Smooth muscle cell (in vitro differentiated cells): ENCODE measurements around the gene BSN. TPM values are rescaled to one million over a fixed set of nuclear protein-coding genes. Genes with fewer than 3 reads are reported as not detected.

Source experiments
- DNase-seq: peaks from one replicate; lab custom pipeline; 2025; ENCODE audit not compliant: unreplicated experiment; lab: John Stamatoyannopoulos, UW
- H2AFZ ChIP-seq: fragments of 200-600 bp; sonication (generic); 2 replicates; pipeline ENCODE4 v1.6.0; 2016; ENCODE audit warnings: antibody characterized with exemption, low read depth, mild to moderate bottlenecking
- H3F3A ChIP-seq: fragments of 200-600 bp; sonication (generic); 2 replicates; pipeline ENCODE4 v1.6.0; 2017; ENCODE audit warnings: antibody characterized with exemption, low read depth
- H3K27ac ChIP-seq: fragments of 200-600 bp; sonication (generic); 2 replicates; pipeline ENCODE4 v1.5.1; 2016; ENCODE audit warnings: low read depth, mild to moderate bottlenecking
- H3K27me3 ChIP-seq: fragments of 200-600 bp; sonication (generic); 2 replicates; pipeline ENCODE4 v1.6.1; 2016; ENCODE audit warnings: low read depth, mild to moderate bottlenecking
- H3K36me3 ChIP-seq: fragments of 200-600 bp; sonication (generic); 2 replicates; pipeline ENCODE4 v1.5.1; 2016; ENCODE audit warnings: low read depth
- H3K4me1 ChIP-seq: fragments of 200-600 bp; sonication (generic); 2 replicates; pipeline ENCODE4 v1.5.1; 2016; ENCODE audit warnings: low read depth
- H3K4me2 ChIP-seq: fragments of 200-600 bp; sonication (generic); 2 replicates; pipeline ENCODE4 v1.6.0; 2016; ENCODE audit warnings: mild to moderate bottlenecking
- H3K4me3 ChIP-seq: fragments of 200-600 bp; sonication (generic); 2 replicates; pipeline ENCODE4 v1.5.1; 2016; ENCODE audit warnings: mild to moderate bottlenecking
- H3K79me2 ChIP-seq: fragments of 200-600 bp; sonication (generic); 2 replicates; pipeline ENCODE4 v1.6.0; 2016; ENCODE audit warnings: low read depth, mild to moderate bottlenecking
- H3K9ac ChIP-seq: fragments of 200-600 bp; sonication (generic); 2 replicates; pipeline ENCODE4 v1.6.0; 2016; ENCODE audit warnings: low read depth
- H3K9me3 ChIP-seq: fragments of 200-600 bp; sonication (generic); replicated peaks from 2 replicates; pipeline ENCODE4 v1.5.1; 2016; ENCODE audit warnings: low read depth
- H4K20me1 ChIP-seq: fragments of 200-600 bp; sonication (generic); 2 replicates; pipeline ENCODE4 v1.6.0; 2016; ENCODE audit warnings: low read depth
- WGBS: methylation state at CpG from one replicate; pipeline ENCODE4 v1.1.7; 2016; ENCODE audit warnings: low lambda C conversion rate; 5-methylcytosine and 5-hydroxymethylcytosine counted together
- polyA plus RNA-seq: library from polyadenylated mRNA; unstranded; fragments of >200 nt; fragmentation: Nextera tagmentation; extraction: Ambion mirVana; gene quantifications from 2 replicates; pipeline ENCODE4 v1.2.1, GENCODE V29; 2016
- total RNA-seq: library from RNA; depleted of rRNA; stranded (reverse); fragments of >200 nt; gene quantifications from 2 replicates; pipeline ENCODE4 v1.2.3, GENCODE V29; 2014
- TF ChIP-seq, protein P1 (sequence below): fragments of 200-600 bp; sonication (generic); IDR thresholded peaks from 2 replicates; pipeline ENCODE4 v1.5.1; 2017; ENCODE audit warnings: borderline replicate concordance, mild to moderate bottlenecking, antibody characterized with exemption; ENCODE audit not compliant: insufficient read depth, poor library complexity, severe bottlenecking

The BSN gene
- total and polyA plus RNA-seq, 2 experiments from 2014 or later, result under 0.01 to 0.07 TPM

- Histone ChIP-seq H3K27me3 (no peaks in the 10 kb centered on the region), H4K20me1 (peaks cover 5% of the 10 kb centered on the region), H3K9ac (no peak overlapping the region), H3K4me3 (no peak overlapping the region), H3K9me3 (no peaks in the 10 kb centered on the region), H3F3A (no peaks in the 10 kb centered on the region), H3K36me3 (no peaks in the 10 kb centered on the region), H3K27ac (no peak overlapping the region), H3K4me1 (peaks cover 6% of the 10 kb centered on the region), H3K4me2 (no peak overlapping the region), H3K79me2 (peaks cover 5% of the 10 kb centered on the region), H2AFZ (no peak overlapping the region)
- no peak for DNase-seq
- TF ChIP-seq, protein P1, sequence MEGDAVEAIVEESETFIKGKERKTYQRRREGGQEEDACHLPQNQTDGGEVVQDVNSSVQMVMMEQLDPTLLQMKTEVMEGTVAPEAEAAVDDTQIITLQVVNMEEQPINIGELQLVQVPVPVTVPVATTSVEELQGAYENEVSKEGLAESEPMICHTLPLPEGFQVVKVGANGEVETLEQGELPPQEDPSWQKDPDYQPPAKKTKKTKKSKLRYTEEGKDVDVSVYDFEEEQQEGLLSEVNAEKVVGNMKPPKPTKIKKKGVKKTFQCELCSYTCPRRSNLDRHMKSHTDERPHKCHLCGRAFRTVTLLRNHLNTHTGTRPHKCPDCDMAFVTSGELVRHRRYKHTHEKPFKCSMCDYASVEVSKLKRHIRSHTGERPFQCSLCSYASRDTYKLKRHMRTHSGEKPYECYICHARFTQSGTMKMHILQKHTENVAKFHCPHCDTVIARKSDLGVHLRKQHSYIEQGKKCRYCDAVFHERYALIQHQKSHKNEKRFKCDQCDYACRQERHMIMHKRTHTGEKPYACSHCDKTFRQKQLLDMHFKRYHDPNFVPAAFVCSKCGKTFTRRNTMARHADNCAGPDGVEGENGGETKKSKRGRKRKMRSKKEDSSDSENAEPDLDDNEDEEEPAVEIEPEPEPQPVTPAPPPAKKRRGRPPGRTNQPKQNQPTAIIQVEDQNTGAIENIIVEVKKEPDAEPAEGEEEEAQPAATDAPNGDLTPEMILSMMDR, result no peak
- 98% methylated on average over 16 of the region's 16 CpGs for WGBS
Observed at GRCh38 chr3:49531715-49532114, 22.6 kb upstream of the BSN start.

- Histone ChIP-seq H3K9me3 (no peaks in the 10 kb centered on the region), H3F3A (no peaks in the 10 kb centered on the region), H3K9ac (no peak overlapping the region), H3K36me3 (no peaks in the 10 kb centered on the region), H2AFZ (no peak overlapping the region), H3K27me3 (no peaks in the 10 kb centered on the region), H3K4me3 (no peak overlapping the region), H3K4me1 (peaks cover 6% of the 10 kb centered on the region), H3K4me2 (no peak overlapping the region), H3K79me2 (peaks cover 5% of the 10 kb centered on the region), H3K27ac (no peak overlapping the region), H4K20me1 (peaks cover 5% of the 10 kb centered on the region)
- TF ChIP-seq, protein P1, result no peak
- no peak for DNase-seq
- WGBS, result 98% methylated on average over 13 of the region's 13 CpGs
Observed at GRCh38 chr3:49533031-49533430, 21.2 kb upstream of the BSN start.

GRCh38 chr3:49533786-49534519, 20.3 kb upstream of the BSN start:
- no peak for DNase-seq
- 98% methylated on average over 9 of the region's 9 CpGs for WGBS
- Histone ChIP-seq H3K4me1 (peaks cover 6% of the 10 kb centered on the region), H3K27me3 (no peaks in the 10 kb centered on the region), H3K27ac (no peak overlapping the region), H3K79me2 (no peaks in the 10 kb centered on the region), H3K4me3 (no peak overlapping the region), H3K4me2 (no peak overlapping the region), H3K36me3 (no peaks in the 10 kb centered on the region), H3K9ac (no peak overlapping the region), H2AFZ (no peak overlapping the region), H4K20me1 (peaks cover 5% of the 10 kb centered on the region), H3K9me3 (no peaks in the 10 kb centered on the region), H3F3A (no peaks in the 10 kb centered on the region)
- TF ChIP-seq, protein P1, result no peak
